GM19351 (cell line): ENCODE data around the gene PNKD.

Experiments
- ATAC-seq: cut with Tn5 transposase; IDR thresholded peaks from one replicate; pipeline ENCODE4 v1.9.1; 2021; ENCODE audit warnings: mild to moderate bottlenecking, moderate library complexity; ENCODE audit not compliant: unreplicated experiment

The PNKD gene, protein sequence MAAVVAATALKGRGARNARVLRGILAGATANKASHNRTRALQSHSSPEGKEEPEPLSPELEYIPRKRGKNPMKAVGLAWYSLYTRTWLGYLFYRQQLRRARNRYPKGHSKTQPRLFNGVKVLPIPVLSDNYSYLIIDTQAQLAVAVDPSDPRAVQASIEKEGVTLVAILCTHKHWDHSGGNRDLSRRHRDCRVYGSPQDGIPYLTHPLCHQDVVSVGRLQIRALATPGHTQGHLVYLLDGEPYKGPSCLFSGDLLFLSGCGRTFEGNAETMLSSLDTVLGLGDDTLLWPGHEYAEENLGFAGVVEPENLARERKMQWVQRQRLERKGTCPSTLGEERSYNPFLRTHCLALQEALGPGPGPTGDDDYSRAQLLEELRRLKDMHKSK

DNA sequence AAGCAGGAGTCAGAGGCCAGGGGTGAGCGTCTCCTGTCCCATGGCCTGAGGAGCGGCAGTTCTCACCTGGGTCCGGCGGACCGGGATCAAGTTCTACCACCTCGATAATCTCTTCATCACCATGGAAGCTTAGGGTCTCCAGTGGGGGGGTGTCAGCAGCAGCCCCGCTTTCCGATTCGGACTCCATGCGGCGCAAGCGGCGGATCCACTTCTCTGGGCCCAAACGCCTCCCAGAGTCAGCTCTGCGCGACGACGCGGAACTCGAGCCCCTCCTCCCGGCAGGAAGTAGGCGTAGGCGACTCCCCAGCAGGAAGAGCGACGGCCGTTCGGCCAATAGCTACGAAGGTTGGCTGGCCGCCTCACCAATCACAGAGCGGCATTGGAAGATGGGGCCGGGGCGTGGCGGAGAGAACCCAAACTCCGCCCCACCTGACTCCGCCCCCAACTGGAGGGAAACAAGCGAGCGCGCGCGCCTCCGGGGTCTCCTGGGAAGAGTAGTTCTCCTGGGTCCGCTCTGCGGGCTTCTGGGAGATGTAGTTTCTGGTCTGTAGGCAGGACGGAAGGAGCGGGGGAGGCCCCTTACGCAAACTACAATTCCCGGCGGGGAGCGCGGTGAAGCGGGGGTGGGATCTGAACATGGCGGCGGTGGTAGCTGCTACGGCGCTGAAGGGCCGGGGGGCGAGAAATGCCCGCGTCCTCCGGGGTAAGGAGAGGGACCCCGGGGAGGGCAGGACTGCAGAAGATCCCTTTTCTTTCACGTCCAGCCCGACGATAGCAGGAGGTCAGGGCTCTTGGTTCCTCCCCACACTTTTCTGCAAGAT is at the start of gene PNKD, which contains the start of gene AAMP:
Gene PNKD (plus strand): TSS at position 620 of the 821 bp plus-strand sequence. CDS start 17 bp downstream, at position 637.
Gene AAMP (minus strand): TSS at position 238 of the 821 bp plus-strand sequence. CDS start 51 bp downstream, at position 187.
- ATAC-seq, result peak; percentile 89

DNA sequence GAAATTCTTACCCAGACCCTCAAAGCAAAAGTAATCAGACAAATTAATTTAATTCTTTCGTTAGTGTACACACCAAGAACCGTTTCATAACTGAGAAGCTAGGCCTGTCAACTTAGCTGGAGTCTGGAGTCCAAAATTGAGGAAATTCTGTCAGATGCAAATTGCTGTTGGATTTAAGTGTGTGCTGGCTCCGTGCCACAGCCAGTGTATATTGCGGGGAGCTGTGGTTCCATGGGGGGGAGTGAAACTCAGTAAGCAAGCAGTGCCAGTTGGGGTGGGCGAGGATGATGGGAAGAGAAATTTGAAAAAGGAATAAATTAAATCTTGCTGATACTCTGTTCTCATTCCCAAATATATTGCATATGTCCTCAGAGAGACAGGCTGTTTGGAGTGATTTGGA is 49.3 kb upstream of the PNKD start:
- no peak for ATAC-seq

DNA sequence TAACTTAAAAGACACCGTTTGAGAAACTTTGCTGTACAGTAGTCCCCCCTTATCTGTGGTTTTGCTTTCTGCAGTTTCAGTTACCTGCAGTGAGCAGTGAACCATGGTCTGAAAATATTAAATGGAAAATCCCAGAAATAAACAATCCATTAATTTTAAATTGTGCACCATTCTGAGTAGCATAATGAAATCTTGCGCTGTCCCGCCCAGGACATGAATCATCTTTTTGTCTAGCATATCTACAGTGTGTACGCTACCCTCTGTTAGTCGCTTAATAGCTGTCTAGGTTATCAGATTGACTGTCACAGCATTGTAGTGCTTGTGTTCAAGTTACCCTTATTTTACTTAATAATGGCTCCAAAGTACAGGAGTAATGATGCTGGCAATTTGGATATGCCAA is 47.3 kb upstream of the PNKD start:
- ATAC-seq, result no peak

DNA sequence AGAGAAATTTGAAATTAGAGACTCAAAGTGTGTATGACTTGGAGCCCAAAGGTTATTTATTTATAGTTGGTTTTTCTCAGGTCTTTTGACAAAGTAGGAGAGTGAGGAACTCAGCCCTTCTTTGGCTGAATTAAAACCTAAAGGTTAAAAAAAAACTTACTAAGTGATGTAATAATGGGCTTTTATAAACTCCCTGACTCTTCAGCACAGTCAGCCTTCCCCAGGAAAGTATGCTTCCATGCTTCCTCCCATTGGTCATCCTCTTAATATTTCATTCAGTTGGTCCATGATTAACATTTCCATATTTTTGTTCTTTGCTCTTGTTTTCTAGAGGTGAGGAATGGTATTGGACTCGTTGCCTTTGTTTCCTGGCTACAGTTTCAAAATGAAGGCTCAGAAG is 46.1 kb upstream of the PNKD start:
- ATAC-seq, result no peak

DNA sequence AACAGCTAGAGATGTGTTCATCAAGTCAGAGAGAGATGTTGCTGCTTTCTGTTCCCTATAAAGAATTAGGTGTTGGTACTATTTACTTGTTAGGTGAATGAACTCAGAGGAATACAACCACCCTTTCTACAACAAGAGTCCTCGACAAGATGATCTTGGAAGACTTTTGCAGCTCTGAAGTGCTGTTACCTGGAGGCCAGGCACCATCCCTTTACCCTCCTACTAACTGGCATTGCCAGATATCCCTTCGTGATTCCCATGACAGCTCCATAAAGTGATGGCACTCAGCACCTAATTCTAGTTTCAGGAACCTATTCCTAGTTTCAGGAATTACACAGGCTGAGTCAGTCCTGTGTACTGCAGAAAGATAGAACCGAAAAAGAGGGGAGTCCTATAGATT is 43.4 kb upstream of the PNKD start:
- no peak for ATAC-seq

DNA sequence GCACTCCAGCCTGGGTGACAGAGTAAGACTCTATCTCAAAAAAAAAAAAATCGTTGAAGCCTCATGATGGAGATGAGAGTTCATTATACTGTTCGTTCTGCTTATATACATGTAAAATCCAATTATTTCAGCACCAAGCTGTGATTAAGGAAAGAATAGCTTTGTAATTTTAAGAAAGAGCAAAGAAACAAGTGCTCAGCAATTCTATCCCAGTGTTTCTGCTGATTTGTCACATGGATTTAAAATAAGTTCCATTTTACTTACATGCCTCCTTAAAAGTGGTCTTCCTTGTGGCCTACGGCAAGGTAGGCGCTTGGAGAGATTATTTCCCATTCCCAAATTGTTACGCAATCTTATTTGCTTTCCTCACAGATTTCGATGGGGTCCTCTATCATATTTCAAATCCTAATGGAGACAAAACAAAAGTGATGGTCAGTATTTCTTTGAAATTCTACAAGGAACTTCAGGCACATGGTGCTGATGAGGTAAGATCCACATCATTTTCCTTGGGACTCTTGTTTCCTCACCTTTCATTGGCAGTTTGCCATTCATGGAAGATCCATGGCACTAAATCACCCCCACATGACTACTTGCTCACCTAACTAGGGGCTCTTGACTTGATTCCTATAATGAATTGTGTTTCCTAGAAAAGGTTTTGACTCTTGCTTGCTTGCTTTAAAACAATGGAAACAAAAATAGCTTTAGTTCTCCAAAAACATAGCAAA is 41.8 kb upstream of the PNKD start:
- no peak for ATAC-seq

DNA sequence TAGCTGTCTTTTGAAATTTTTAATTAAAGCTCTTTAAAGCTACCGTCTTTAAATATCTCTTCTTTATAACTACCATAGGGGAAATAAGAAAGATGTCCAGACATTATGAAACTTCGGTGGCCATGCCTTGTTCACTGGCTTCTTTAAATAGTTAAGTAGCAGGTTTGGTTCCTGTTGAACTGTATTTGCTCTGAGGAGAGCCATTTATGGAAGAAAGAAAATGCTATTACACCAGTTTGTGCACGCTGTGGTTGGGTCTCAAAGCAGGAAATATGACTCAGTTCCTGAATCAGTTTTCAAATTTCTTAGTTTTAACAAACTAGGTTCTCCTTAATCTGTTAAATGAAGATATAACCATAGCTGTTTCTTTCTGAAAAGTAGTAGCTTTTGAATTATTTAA is 41.1 kb upstream of the PNKD start:
- peak; percentile 96 for ATAC-seq

DNA sequence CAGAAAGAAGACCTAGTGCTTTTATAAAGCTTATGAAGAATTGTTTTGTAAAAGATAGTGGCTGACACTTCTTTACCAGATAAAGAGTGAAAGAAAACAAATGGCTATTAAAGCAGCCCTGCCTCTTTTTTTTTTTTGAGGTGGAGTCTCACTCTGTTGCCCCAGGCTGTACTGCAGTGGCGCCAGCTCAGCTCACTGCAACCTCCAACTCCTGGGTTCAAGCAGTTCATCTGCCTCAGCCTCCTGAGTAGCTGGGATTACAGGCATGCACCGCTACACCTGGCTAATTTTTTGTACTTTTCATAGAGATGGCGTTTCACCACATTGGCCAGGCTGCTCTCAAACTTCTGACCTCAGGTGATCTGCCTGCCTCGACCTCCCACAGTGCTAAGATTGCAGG is 40.5 kb upstream of the PNKD start:
- ATAC-seq, result no peak

DNA sequence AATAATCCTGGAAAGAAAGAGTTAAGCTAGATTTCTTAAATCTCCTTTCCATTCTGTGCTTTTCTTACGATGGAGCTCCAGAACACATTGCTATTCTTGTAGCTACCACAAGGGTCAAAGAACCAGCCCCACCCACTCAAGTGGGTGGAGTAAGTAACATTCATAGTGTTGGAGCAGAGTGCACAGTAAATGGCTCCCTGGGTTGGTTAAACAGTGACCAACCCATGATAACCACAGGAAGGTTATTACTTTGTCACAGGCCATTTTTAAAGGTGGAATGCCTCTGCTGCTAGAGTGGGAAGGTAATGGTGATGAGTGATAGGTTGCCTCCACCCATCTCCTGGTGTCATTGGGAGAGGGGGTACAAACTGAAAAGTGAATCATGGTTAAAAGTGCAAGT is 39.4 kb upstream of the PNKD start:
- peak; percentile 37 for ATAC-seq

DNA sequence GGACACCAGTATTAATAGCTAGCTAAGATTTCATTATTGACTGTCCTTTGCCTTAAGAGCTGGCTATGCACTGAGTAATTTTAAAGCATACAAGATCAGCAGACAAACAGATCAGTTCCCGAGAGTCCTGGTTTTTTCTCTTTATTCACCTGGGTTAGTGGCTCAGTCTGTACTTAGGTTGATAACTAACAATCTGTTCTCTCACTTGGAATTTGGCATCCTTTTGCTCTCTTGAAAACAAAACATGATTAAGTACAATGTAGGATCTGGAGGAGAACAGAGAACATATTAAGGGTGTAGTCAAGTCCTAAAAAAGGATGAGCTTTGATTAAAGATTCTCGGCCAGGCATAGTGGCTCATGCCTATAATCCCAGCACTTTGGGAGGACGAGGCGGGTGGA is 36.8 kb upstream of the PNKD start:
- no peak for ATAC-seq

DNA sequence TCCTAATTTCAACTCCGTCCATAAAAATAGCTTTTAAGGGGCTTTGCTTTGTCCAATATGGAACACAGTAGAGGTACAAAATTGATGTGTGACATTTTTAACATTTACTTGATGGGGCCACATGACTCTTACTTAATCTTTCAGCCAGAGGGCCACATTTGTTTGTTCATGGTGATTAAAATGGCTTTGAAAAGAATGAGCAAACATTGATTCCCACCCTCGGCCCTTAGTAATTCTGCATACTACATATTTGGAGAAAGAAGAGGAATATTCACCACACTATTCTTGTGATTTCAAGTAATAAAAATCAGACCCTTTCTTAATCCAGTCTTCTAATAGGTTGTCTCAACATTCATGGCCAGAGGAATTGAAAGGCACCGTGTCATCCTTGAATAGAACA is 35.8 kb upstream of the PNKD start:
- no peak for ATAC-seq

DNA sequence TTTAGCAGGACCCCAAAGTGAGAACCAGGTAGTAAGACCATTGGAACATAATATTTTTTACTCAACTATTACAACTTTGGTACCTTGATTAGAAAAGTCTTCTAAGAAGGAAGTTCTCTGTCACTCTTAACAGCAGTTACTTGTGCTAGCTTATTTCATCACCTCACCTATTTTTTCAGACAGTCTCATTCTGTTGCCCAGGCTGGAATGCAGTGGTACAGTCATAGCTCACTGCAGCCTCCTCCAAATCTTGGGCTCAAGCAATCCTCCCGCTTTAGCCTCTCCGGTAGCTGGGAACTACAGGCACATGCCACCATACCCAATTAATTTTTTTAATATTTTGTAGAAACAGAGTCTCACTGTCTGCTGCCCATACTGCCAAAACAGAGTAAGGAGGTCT is 35.3 kb upstream of the PNKD start:
- ATAC-seq, result no peak

DNA sequence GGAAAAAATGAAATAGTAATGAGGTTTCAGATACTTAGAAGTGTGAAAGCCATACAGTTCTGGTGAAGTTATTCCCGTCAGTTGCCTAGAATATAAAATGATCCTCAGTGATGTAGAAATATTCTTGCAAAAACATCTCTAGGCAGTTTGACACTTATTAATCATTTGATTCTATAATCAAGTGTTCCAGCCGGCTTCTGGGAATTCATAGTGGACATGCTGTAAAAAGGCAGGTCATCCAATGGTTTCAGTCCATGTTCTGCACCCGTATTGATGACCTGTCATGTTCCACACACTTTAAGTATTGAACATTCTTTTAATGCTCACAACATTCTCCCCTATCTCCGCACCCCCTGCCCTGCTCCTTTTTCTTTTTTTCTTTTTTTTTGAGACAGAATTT is 33.5 kb upstream of the PNKD start:
- ATAC-seq, result no peak

DNA sequence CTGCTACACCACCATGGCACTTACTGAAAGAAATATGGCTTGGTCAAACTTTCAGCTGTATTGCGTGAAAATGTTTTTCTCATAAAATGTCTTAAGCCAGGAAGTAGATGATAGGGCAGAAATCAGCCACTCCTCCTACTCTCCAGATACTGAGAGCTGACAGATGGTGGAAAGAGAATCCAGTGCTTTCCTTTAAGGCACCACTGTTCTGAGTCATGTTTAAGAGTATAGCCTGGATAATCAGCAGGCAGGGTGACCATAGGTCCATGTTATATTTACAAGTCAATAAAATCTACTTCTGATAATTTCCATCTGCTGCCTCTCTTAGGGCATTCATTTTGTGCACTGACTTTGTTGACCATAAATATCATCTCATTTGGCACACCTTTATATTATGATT is 31.4 kb upstream of the PNKD start:
- no peak for ATAC-seq

DNA sequence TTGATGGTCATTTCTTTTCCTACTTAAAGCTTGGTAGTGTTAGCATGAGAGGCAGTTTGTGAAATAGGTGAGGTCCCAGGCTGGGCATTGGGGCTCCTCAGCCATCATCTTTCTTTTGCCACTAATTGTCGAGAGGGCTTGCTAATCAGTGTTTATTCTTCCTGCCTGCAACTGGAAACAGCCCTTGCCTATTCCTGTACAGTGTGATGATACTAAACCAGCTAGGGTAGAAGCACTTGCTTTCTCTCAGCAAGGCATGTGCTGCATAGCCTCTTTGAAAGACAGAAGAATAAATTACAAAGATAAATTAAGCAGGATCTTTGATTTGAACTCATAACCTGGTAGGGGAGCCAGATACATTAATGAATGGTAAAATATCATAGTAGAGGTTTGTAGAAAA is 26.1 kb upstream of the PNKD start:
- ATAC-seq, result no peak

DNA sequence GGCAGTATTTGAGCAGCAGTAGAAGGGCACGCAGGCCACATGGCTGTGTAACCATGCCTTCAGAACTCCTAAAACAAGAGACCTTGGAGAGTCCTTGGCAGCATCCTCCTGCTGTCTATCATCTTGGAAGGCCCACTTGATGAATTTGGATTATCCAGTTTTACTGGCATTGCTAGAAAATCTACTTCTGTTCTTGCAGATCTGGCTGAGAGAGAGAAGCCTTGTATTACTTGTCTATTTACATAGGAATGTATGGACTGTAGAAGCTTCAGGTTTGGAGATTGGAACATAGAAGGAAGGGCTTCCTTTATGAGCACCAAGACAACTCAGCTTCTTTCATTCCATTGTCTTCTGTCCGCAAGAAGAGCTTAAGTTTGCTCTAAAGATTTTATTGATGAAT is 25.7 kb upstream of the PNKD start:
- no peak for ATAC-seq

DNA sequence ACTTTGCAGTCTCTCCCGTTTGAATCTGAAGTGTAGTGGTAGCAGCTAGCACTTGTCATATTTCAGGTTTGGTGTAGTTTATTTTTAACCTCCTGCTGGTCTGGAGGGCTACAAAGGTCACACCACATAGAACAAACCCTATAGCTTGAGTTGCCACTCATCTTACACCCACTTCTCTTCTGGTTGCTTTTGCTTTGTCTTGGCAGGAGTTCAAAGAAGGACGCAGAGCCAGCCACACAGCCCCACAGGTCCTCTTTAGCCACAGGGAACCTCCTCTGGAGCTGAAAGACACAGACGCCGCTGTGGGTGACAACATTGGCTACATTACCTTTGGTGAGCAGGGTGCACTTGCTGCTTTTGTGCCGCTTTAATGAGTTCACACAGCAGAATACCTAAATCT is 25.1 kb upstream of the PNKD start:
- no peak for ATAC-seq

DNA sequence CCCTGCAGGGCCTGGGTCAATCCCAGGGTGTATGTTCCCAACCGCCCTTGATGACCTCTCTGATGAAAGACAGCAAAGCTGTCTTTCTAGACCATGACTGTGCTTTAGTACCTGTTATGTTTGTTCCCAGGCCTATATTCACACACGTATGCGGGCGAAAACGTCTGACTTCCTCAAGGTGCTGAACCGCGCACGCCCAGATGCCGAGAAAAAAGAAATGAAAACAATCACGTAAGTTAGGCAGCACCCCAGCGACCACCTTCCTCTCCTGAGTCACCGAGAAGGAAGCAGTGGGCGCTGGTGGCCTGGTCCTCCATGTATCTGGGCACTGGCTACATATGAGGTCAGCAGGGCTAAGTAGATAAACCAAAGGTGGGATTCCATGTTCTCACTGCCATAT is 20.6 kb upstream of the PNKD start:
- ATAC-seq, result no peak

DNA sequence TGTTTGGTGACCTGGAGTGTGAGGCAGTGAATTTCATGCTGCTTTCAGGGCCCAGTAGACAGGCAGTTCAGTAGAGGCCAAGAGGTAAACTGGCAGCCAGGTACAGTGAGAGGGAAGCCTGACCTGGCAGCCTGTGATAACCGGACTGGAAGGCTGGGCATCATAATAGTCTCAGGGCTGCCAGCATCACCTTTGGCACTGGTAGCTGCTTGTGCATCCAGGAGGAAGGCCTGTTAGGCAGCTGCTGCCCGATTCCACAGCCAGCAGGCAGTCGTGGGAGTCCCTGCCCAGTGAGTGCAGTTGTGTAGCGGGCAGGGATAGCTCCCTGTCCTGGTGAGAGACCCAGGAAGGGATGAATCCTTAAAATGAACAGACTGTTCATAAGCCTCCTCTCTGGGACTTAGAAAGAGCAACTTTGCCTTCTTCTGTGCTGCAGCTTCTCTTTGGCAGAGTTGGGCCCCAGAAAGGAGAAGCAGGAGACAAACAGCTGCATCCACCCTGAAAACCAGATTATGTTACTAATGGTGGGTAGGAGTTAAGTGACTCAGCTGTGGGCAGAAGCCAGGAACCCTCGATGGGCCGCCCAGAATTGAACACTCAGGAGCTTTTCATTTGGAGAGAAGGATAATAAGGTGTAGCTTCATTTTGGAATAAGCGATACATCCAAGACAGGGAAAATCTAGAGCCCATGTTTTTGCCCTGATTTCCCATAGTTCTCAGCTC is 17.6 kb upstream of the PNKD start:
- no peak for ATAC-seq

DNA sequence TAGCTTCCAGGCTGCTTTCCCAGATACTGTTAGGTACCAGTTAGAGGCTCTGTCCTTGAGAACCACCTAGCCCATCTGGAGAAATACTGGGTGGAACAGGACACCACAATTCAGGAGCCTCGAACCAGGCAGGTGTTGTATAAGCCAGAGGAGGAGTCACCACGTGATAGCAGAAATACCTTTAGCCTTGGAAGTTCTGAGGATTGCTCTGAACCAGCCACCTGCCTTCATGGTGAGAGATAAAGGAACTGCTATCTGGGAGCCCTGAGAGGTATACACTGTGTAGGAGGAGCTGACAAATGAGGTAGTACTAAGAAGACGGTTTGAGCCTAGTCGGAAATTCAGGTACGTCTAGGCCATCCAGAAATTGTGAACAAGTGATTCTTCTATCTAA is 17.1 kb upstream of the PNKD start:
- no peak for ATAC-seq

DNA sequence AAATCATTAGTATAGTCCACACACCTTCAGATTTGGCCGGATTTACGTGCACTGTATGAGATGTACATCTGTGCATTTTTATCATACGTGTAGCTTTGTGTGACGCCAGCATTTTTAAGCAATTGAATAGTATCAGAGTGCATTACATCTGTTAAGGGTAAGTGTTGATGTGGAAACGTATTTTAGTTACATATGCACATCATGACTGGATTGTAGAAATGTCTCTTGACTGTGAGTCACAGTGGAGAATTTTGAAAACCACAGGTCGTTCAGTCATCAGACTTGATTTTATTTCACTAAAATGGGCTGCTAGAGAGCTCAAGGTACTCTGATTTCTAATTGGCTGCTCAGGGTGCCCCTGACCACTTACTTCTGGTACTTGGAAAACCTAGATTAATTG is 14.9 kb upstream of the PNKD start:
- no peak for ATAC-seq
